NB4 (cell line): ENCODE data around the gene LRRC30.
A peak's percentile ranks its signal among the peaks of the same experiment; 100 is the strongest.

Source experiments
- MYC ChIP-seq: IDR thresholded peaks from 2 replicates; pipeline ENCODE4 v1.6.1; 2011; ENCODE audit warnings: low read depth, low read length
- POLR2A ChIP-seq: IDR thresholded peaks from 2 replicates; pipeline ENCODE4 v1.6.1; 2011; ENCODE audit warnings: mild to moderate bottlenecking; ENCODE audit not compliant: insufficient read length; ENCODE audit errors: extremely low read depth
- TF ChIP-seq, protein P1 (sequence below): IDR thresholded peaks from one replicate; pipeline ENCODE4 v1.5.1; 2012; ENCODE audit warnings: low read depth, low read length
- TF ChIP-seq, protein P2 (sequence below): IDR thresholded peaks from 2 replicates; pipeline ENCODE4 v1.6.1; 2011; ENCODE audit warnings: low read depth, low read length

DNA sequence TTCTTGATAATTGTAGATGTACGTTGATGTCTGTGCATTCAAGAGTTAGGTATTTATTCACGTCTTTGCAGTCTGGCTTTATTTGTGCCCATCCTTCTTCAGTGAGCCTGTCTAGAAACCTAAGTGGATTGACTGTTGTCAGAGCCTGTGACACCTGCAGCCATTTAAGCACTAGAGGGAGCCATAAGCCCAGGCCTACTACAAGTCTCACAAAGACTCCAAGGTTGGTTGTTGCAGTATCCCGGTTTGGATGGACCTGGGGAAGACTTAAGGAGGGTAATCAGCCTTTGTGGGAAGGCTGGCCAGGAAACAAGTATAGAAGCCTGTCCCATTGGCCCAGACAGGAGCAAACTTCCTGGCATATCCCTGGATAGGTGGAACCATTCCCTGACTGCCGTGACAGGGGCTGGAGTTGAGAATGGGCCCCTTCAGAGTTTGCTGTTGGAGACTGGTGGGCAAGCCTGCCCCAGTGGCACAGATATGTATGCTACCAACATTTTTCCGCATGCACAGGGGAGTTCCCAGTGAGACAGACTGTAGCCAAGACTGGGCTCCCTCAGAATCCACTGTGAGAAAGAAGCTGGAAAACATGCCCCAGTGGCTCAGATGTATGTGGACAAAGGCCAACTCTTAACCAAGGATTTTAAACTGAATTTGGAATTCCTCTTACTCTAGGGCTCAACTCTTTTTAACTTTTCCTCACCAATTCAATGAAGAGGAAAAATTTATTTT lies 9.3 kb upstream of the LRRC30 start:
- TF ChIP-seq, protein P1, sequence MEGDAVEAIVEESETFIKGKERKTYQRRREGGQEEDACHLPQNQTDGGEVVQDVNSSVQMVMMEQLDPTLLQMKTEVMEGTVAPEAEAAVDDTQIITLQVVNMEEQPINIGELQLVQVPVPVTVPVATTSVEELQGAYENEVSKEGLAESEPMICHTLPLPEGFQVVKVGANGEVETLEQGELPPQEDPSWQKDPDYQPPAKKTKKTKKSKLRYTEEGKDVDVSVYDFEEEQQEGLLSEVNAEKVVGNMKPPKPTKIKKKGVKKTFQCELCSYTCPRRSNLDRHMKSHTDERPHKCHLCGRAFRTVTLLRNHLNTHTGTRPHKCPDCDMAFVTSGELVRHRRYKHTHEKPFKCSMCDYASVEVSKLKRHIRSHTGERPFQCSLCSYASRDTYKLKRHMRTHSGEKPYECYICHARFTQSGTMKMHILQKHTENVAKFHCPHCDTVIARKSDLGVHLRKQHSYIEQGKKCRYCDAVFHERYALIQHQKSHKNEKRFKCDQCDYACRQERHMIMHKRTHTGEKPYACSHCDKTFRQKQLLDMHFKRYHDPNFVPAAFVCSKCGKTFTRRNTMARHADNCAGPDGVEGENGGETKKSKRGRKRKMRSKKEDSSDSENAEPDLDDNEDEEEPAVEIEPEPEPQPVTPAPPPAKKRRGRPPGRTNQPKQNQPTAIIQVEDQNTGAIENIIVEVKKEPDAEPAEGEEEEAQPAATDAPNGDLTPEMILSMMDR, result peak; percentile 79
- no peak for TF ChIP-seq POLR2A
- TF ChIP-seq, protein P2, sequence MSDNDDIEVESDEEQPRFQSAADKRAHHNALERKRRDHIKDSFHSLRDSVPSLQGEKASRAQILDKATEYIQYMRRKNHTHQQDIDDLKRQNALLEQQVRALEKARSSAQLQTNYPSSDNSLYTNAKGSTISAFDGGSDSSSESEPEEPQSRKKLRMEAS, result no peak
- TF ChIP-seq MYC, result no peak
